Trophoblast cell (in vitro differentiated cells and primary cell): ENCODE results near the gene ZXDC.

Source experiments
- DNase-seq, 2 donors: peaks; one replicate each; pipeline ENCODE4 v3.0.0-alpha.2; 2016
- H2AFZ ChIP-seq: 2 replicates; pipeline ENCODE4 v1.6.1; 2013; ENCODE audit warnings: low read length, moderate library complexity, mild to moderate bottlenecking; ENCODE audit not compliant: insufficient read depth, poor library complexity
- H2AK5ac ChIP-seq: 2 replicates; pipeline ENCODE4 v1.6.1; 2013; ENCODE audit warnings: mild to moderate bottlenecking, low read length
- H2BK120ac ChIP-seq: 2 replicates; pipeline ENCODE4 v1.6.1; 2013; ENCODE audit warnings: low read length, mild to moderate bottlenecking, moderate library complexity; ENCODE audit not compliant: insufficient read depth, poor library complexity
- H2BK12ac ChIP-seq: 2 replicates; pipeline ENCODE4 v1.6.1; 2013; ENCODE audit warnings: mild to moderate bottlenecking, low read length, moderate library complexity
- H2BK5ac ChIP-seq: 2 replicates; pipeline ENCODE4 v1.6.1; 2013; ENCODE audit warnings: low read length, low read depth, moderate library complexity, mild to moderate bottlenecking; ENCODE audit not compliant: poor library complexity
- H3K14ac ChIP-seq: 2 replicates; pipeline ENCODE4 v1.6.1; 2013; ENCODE audit warnings: mild to moderate bottlenecking, low read length
- H3K18ac ChIP-seq: 2 replicates; pipeline ENCODE4 v1.6.1; 2013; ENCODE audit warnings: mild to moderate bottlenecking, low read length
- H3K23ac ChIP-seq: 2 replicates; pipeline ENCODE4 v1.6.1; 2013; ENCODE audit warnings: low read length
- H3K27ac ChIP-seq: 2 replicates; pipeline ENCODE4 v1.5.1; 2013; ENCODE audit warnings: low read depth, mild to moderate bottlenecking, inconsistent platforms, low read length, moderate library complexity
- H3K27me3 ChIP-seq: 2 replicates; pipeline ENCODE4 v1.6.1; 2013; ENCODE audit warnings: inconsistent platforms, mild to moderate bottlenecking, low read length, moderate library complexity; ENCODE audit not compliant: insufficient read depth
- H3K36me3 ChIP-seq, 2 experiments: 1 replicate in 1 of 2; 2 replicates in 1 of 2; pipeline ENCODE4 v1.6.1; 2013; ENCODE audit warnings: low read length in 2 of 2, mild to moderate bottlenecking in 2 of 2, moderate library complexity in 1 of 2; ENCODE audit not compliant: insufficient read depth in 2 of 2, control insufficient read depth in 1 of 2
- H3K4ac ChIP-seq: 2 replicates; pipeline ENCODE4 v1.6.1; 2013; ENCODE audit warnings: low read depth, mild to moderate bottlenecking, low read length, moderate library complexity
- H3K4me1 ChIP-seq, 2 experiments: 1 replicate in 1 of 2; 2 replicates in 1 of 2; pipeline ENCODE4 v1.6.1; 2013; ENCODE audit warnings: low read length in 2 of 2, mild to moderate bottlenecking in 2 of 2, moderate library complexity in 1 of 2; ENCODE audit not compliant: insufficient read depth in 2 of 2, control insufficient read depth in 1 of 2
- H3K4me2 ChIP-seq: 2 replicates; pipeline ENCODE4 v1.6.1; 2013; ENCODE audit warnings: inconsistent platforms, mild to moderate bottlenecking, low read length, moderate library complexity
- H3K4me3 ChIP-seq: 2 replicates; pipeline ENCODE4 v1.5.1; 2013; ENCODE audit warnings: mild to moderate bottlenecking, low read depth, low read length, inconsistent platforms
- H3K79me1 ChIP-seq: one replicate; pipeline ENCODE4 v1.6.1; 2013; ENCODE audit warnings: low read length
- H3K79me2 ChIP-seq: 2 replicates; pipeline ENCODE4 v1.6.1; 2013; ENCODE audit warnings: low read length, mild to moderate bottlenecking; ENCODE audit not compliant: control insufficient read depth, insufficient read depth, poor library complexity
- H3K9ac ChIP-seq: 2 replicates; pipeline ENCODE4 v1.6.1; 2013; ENCODE audit warnings: mild to moderate bottlenecking, low read length
- H3K9me3 ChIP-seq: 2 replicates; pipeline ENCODE4 v1.6.1; 2013; ENCODE audit warnings: low read depth, mild to moderate bottlenecking, control low read depth, inconsistent platforms, low read length; ENCODE audit not compliant: insufficient read depth
- H4K12ac ChIP-seq: 2 replicates; pipeline ENCODE4 v1.6.1; 2013; ENCODE audit warnings: low read depth, mild to moderate bottlenecking, low read length, moderate library complexity
- H4K8ac ChIP-seq: 2 replicates; pipeline ENCODE4 v1.6.1; 2013; ENCODE audit warnings: low read depth, mild to moderate bottlenecking, low read length, moderate library complexity
- H4K91ac ChIP-seq: one replicate; pipeline ENCODE4 v1.6.1; 2013; ENCODE audit warnings: low read depth, mild to moderate bottlenecking, low read length, moderate library complexity
- WGBS: extraction: QIAGEN DNeasy Blood & Tissue Kit; methylation state at CpG from one replicate; pipeline ENCODE4 v1.1.7; 2013; ENCODE audit warnings: missing lambda C conversion rate; ENCODE audit not compliant: insufficient read length, insufficient coverage; ENCODE audit errors: extremely low coverage; 5-methylcytosine and 5-hydroxymethylcytosine counted together

The ZXDC gene

GRCh38 chr3:126478581-126479310, 3.1 kb upstream of the ZXDC start:
- no peak overlapping the region for H3K4me2 ChIP-seq
- no peak overlapping the region for H3K4ac ChIP-seq
- H3K4me1 ChIP-seq = peaks cover 12 to 15% of the 10 kb centered on the region in 2 experiments
- H2BK120ac ChIP-seq = no peak overlapping the region
- H3K27ac ChIP-seq = no peak overlapping the region
- no peak overlapping the region for H3K14ac ChIP-seq
- no peak overlapping the region for H4K12ac ChIP-seq
- no peaks in the 10 kb centered on the region for H3K9me3 ChIP-seq
- H3K27me3 ChIP-seq = no peaks in the 10 kb centered on the region
- H3K36me3 ChIP-seq = no peaks in the 10 kb centered on the region
- no peak overlapping the region for H2AK5ac ChIP-seq
- peaks cover 13% of the 10 kb centered on the region for H3K79me1 ChIP-seq
- DNase-seq = no peak
- no CpG with 5 or more reads among the region's 14 CpGs for WGBS
- no peak overlapping the region for H4K91ac ChIP-seq
- no peak overlapping the region for H3K23ac ChIP-seq
- no peak overlapping the region for H3K9ac ChIP-seq
- no peak overlapping the region for H3K18ac ChIP-seq
- no peak overlapping the region for H2BK5ac ChIP-seq
- no peak overlapping the region for H2BK12ac ChIP-seq
- H2AFZ ChIP-seq = no peak overlapping the region
- H3K4me3 ChIP-seq = no peak overlapping the region
- peaks cover 13% of the 10 kb centered on the region for H3K79me2 ChIP-seq
- no peak overlapping the region for H4K8ac ChIP-seq

GRCh38 chr3:126477061-126477380, 1.3 kb upstream of the ZXDC start:
- no peak overlapping the region for H3K14ac ChIP-seq
- H3K79me1 ChIP-seq = peaks cover 13% of the 10 kb centered on the region
- H4K91ac ChIP-seq = no peak overlapping the region
- no peaks in the 10 kb centered on the region for H3K9me3 ChIP-seq
- H2AFZ ChIP-seq = no peak overlapping the region
- no peak overlapping the region for H3K4me3 ChIP-seq
- no peak overlapping the region for H3K27ac ChIP-seq
- no peaks in the 10 kb centered on the region for H3K27me3 ChIP-seq
- no peak overlapping the region for H3K9ac ChIP-seq
- peaks cover 17 to 26% of the 10 kb centered on the region in 2 experiments for H3K4me1 ChIP-seq
- no peak overlapping the region for H3K18ac ChIP-seq
- H4K8ac ChIP-seq = no peak overlapping the region
- no CpG with 5 or more reads among the region's 4 CpGs for WGBS
- no peak overlapping the region for H4K12ac ChIP-seq
- H2BK120ac ChIP-seq = no peak overlapping the region
- H2AK5ac ChIP-seq = no peak overlapping the region
- H3K4me2 ChIP-seq = no peak overlapping the region
- no peak overlapping the region for H2BK12ac ChIP-seq
- no peak overlapping the region for H2BK5ac ChIP-seq
- H3K4ac ChIP-seq = no peak overlapping the region
- no peaks in the 10 kb centered on the region for H3K36me3 ChIP-seq
- peaks cover 13% of the 10 kb centered on the region for H3K79me2 ChIP-seq
- no peak for DNase-seq
- no peak overlapping the region for H3K23ac ChIP-seq

- Histone ChIP-seq H3K18ac (peak overlapping the region; percentile 60), H3K79me2 (peaks cover 13% of the 10 kb centered on the region), H3K36me3 (no peaks in the 10 kb centered on the region), H4K12ac (peak overlapping the region; percentile 98), H3K4ac (peak overlapping the region; percentile 2), H2BK12ac (peak overlapping the region; percentile 65), H3K4me1 (peaks cover 17 to 27% of the 10 kb centered on the region in 2 experiments), H3K4me3 (peak overlapping the region; percentile 79), H4K8ac (peak overlapping the region; percentile 85), H3K9me3 (no peaks in the 10 kb centered on the region), H3K27me3 (no peaks in the 10 kb centered on the region), H3K14ac (peak overlapping the region; percentile 95), H3K23ac (no peak overlapping the region), H2BK5ac (peak overlapping the region; percentile 17), H3K79me1 (peaks cover 13% of the 10 kb centered on the region), H4K91ac (peak overlapping the region; percentile 72), H2AFZ (peak overlapping the region; percentile 99), H3K4me2 (peak overlapping the region; percentile 77), H3K9ac (peak overlapping the region; percentile 78), H2AK5ac (peak overlapping the region; percentile 32), H3K27ac (peak overlapping the region; percentile 58), H2BK120ac (peak overlapping the region; percentile 16)
- WGBS = no CpG with 5 or more reads among the region's 66 CpGs
- DNase-seq = peak; percentile 88 to 90
Observed at GRCh38 chr3:126476166-126477060, 722 bp upstream of the ZXDC start.

GRCh38 chr3:126474498-126475412, 936 bp downstream of the ZXDC start:
- Histone ChIP-seq H2BK5ac (no peak overlapping the region), H3K4me3 (peak overlapping the region; percentile 85), H3K9me3 (no peaks in the 10 kb centered on the region), H4K12ac (no peak overlapping the region), H3K27ac (peak overlapping the region; percentile 93), H3K23ac (peak overlapping the region; percentile 94), H4K8ac (peak overlapping the region; percentile 13), H2BK12ac (no peak overlapping the region), H3K4ac (peak overlapping the region; percentile 18), H3K36me3 (peaks cover 7 to 11% of the 10 kb centered on the region in 2 experiments), H2AK5ac (no peak overlapping the region), H4K91ac (peak overlapping the region; percentile 36), H3K27me3 (no peaks in the 10 kb centered on the region), H2BK120ac (no peak overlapping the region), H3K4me2 (peak overlapping the region; percentile 97), H3K79me1 (peaks cover 13% of the 10 kb centered on the region), H3K79me2 (peaks cover 13% of the 10 kb centered on the region), H3K14ac (peak overlapping the region; percentile 59), H3K18ac (peak overlapping the region; percentile 51), H3K9ac (peak overlapping the region; percentile 89), H3K4me1 (peaks cover 17 to 27% of the 10 kb centered on the region in 2 experiments), H2AFZ (peak overlapping the region; percentile 12)
- peak; percentile 48 to 66 for DNase-seq
- WGBS = no CpG with 5 or more reads among the region's 72 CpGs
